ENCODE data around the gene CLIC3. TPM values are rescaled to one million over a fixed set of nuclear protein-coding genes. Genes with fewer than 3 reads are reported as not detected.

The CLIC3 gene
- total RNA-seq, 1 experiment from 2014 or later, result 4.2 TPM

GRCh38 chr9:136952321-136952850 lies 44.0 kb downstream of the CLIC3 start:
- CTCF ChIA-PET, result interaction anchor here (0.6 to 1.6 kb wide), 2 partner anchors 10 to 432 kb away, joined by 3 read pairs; no protein-coding TSS in a partner anchor
- POLR2A ChIA-PET, result no interaction called here
- no peaks in the 10 kb centered on the region for H3K4me1 Mint-ChIP-seq (ENCODE audit: insufficient read depth, unreplicated experiment)
- H3K36me3 Mint-ChIP-seq (ENCODE audit: insufficient read depth, unreplicated experiment), result no peaks in the 10 kb centered on the region
- H3K4me3 Mint-ChIP-seq (ENCODE audit: unreplicated experiment), result no peak overlapping the region
- no peak for TF ChIP-seq CTCF (IDR thresholded peaks at IDR 0.05; ENCODE audit: unreplicated experiment)
- intact Hi-C loops (cut with micrococcal nuclease), result no loop called here
- H3K27ac Mint-ChIP-seq (ENCODE audit: low read depth, unreplicated experiment), result no peak overlapping the region
- H3K9me3 Mint-ChIP-seq (ENCODE audit: unreplicated experiment), result peaks cover 10% of the 10 kb centered on the region
- no peaks in the 10 kb centered on the region for H3K27me3 Mint-ChIP-seq (ENCODE audit: insufficient read depth, unreplicated experiment)
- no TSS peak for BruUV-seq (replicated peaks)
- no peak for DNase-seq (ENCODE audit: unreplicated experiment)

GRCh38 chr9:136951541-136952320 lies 44.6 kb downstream of the CLIC3 start, which contains the start of gene LCN12:
Gene LCN12, plus strand, starts transcription at chr9:136952273. Its CDS starts 55 bp downstream, at chr9:136952328.
- no TSS peak for BruUV-seq (replicated peaks)
- H3K27ac Mint-ChIP-seq (ENCODE audit: low read depth, unreplicated experiment), result no peak within 1 kb of the TSS
- DNase-seq (ENCODE audit: unreplicated experiment), result no peak
- peaks cover 6% of the 10 kb centered on the region for H3K9me3 Mint-ChIP-seq (ENCODE audit: unreplicated experiment)
- CTCF ChIA-PET, result interaction anchor here (0.6 kb wide), 2 partner anchors 158 to 433 kb away, joined by 3 to 6 read pairs; no protein-coding TSS in a partner anchor
- POLR2A ChIA-PET, result no interaction called here
- H3K36me3 Mint-ChIP-seq (ENCODE audit: insufficient read depth, unreplicated experiment), result no peaks in the 10 kb centered on the region
- no peak for TF ChIP-seq CTCF (IDR thresholded peaks at IDR 0.05; ENCODE audit: unreplicated experiment)
- no peaks in the 10 kb centered on the region for H3K27me3 Mint-ChIP-seq (ENCODE audit: insufficient read depth, unreplicated experiment)
- H3K4me1 Mint-ChIP-seq (ENCODE audit: insufficient read depth, unreplicated experiment), result no peaks in the 10 kb centered on the region
- no peak within 1 kb of the TSS for H3K4me3 Mint-ChIP-seq (ENCODE audit: unreplicated experiment)
- intact Hi-C loops (cut with micrococcal nuclease), result no loop called here

GRCh38 chr9:136950656-136951276 lies 45.6 kb downstream of the CLIC3 start:
- Mint-ChIP-seq H3K9me3 (ENCODE audit: unreplicated experiment) (no peaks in the 10 kb centered on the region), H3K27me3 (ENCODE audit: insufficient read depth, unreplicated experiment) (no peaks in the 10 kb centered on the region), H3K4me1 (ENCODE audit: insufficient read depth, unreplicated experiment) (no peaks in the 10 kb centered on the region), H3K27ac (ENCODE audit: low read depth, unreplicated experiment) (no peak overlapping the region), H3K36me3 (ENCODE audit: insufficient read depth, unreplicated experiment) (no peaks in the 10 kb centered on the region), H3K4me3 (ENCODE audit: unreplicated experiment) (peak overlapping the region; percentile 84)
- CTCF ChIA-PET, result interaction anchor here (0.6 to 1.3 kb wide), 2 partner anchors 78 to 157 kb away, joined by 3 to 6 read pairs; no protein-coding TSS in a partner anchor
- no peak for DNase-seq (ENCODE audit: unreplicated experiment)
- intact Hi-C loops (cut with micrococcal nuclease), result no loop called here
- POLR2A ChIA-PET, result interaction anchor here (1.4 kb wide), 1 partner anchor 14 kb away, joined by 4 read pairs; no protein-coding TSS in a partner anchor
- no TSS peak for BruUV-seq (replicated peaks)
- TF ChIP-seq CTCF (IDR thresholded peaks at IDR 0.05; ENCODE audit: unreplicated experiment), result no peak
